Hematopoietic multipotent progenitor cell treated with erythropoietin and hydrocortisone succinate and interleukin-3 and kit ligand, for 8 days (in vitro differentiated cells): ENCODE results near the gene RPL13.
"Not testable (repeated sequence)": the region's sequence is repeated elsewhere in the genome, so short reads cannot be mapped to it uniquely, and the experiment has no call there.

Experiments
- DNase-seq: peaks from one replicate; pipeline ENCODE4 v3.0.0-alpha.2; 2015

The RPL13 gene

DNA sequence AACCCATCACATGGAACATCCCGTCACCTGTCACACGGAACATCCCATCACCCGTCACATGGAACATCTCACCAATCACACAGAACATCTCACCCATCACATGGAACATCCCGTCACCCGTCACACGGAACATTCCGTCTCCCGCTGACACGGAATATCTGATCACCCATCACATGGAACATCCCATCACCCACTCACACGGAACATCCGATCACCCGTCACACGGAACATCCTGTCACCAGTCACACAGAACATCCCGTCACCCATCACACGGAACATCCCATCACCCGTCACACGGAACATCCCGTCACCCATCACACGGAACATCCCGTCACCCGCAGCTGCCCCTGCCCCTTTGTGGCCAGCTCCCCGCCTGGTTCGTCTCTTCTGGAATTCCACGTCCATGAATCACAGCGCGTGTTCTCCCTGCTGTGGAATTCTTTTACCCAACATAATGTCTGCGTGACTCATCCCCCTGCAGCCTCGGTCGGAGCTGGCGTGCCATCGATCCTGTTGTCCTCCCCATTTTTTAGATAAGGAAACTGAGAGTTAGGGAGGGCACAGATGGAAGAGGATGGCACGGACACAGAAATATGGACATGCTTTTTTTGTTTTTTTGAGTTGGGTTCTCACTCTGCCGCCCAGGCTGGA lies 20.7 kb downstream of the RPL13 start:
- DNase-seq: no peak

DNA sequence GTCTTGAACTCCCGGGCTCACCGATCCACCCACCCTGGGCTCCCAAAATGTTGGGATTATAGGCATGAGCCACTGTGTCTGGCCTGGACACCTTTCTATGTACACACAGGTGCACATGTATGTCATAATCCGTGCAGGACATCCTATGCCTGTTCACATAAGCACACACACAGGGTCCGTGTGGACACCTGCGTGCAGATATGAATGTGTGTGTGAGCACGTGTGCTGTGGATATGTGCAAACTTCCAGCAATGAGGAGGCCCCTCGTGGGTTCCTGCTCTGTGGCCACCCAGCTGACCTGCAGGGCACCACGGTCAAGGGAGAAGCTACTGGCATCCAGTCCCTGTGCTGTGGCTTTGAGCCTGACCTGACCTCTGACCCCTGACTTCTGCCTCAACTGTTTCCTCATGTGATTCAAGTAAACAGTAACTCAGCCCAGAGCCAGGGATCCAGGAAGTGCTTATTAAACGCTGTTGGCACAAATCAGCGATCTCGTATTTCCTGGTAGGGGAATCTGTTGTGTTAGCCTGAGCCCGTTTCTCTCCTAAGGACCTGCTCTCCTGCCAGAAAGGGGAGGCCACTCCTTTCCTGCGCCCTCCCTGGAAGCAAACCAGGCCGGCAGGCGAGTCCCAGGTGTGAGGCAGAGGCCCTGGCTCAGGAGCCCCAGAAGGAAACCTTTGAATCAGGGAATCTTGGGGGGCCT lies 21.5 kb downstream of the RPL13 start:
- no peak for DNase-seq

DNA sequence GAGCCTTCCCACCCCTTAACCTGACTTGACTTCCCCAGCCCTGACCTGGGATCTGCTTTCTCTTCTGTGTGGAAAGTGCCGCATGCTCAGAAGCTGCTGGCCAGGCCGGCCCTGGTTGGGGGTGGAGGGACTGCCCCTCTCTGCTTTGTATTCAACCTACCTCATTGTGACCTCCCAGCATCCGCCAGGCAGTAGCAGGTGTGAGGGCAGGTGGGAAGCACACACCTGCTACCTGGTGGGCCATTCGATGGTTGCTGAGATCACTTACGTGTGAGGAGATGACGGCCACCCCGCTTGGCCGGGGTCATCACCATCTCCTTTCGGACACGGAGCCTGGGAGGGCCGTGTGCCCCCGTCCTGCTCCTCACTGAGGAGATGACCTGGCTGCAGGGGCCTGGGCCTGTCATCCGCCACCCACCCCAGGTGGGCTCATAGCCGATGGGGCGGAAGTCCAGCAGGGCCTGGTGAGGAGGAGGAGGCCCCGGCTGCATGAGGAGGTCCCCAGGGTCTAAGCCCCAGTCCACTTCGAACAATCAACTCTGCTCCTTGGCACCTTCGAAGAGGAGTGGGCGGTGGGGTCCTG lies 22.2 kb downstream of the RPL13 start:
- no peak for DNase-seq

DNA sequence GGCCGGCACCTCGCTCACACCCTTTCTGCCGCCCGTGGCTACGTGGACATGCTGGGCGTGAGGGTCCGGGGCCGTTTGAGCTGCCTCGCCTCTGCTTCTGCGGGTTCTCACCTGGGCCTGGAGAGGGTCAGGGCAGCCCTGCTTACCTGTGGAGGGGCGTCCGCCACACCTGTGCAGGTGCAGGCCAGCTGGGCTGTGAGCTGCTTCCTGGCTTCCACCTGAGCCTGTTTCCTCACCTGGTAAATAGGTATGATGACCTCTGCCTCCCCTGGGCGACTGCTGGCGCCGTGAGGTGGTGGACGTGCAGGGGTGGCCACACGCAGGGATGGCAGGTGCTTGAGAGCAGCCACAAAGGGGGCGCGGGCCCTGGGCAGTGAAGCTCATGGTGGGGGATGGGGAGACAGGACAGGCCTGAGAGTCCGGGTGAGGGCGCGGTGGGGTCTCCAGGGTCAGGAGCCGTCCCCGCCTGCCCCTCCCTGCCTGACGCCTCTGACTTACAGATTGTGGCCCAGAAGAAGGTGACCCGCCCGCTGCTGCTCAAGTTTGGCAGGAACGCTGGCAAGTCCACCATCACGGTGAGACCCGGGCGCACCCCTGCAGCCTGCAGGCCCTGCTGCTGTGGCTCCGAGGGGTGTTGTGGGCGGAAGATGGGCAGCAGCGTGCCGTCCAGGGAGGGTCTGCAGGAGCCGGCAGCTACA lies 22.9 kb downstream of the RPL13 start:
- no peak for DNase-seq

DNA sequence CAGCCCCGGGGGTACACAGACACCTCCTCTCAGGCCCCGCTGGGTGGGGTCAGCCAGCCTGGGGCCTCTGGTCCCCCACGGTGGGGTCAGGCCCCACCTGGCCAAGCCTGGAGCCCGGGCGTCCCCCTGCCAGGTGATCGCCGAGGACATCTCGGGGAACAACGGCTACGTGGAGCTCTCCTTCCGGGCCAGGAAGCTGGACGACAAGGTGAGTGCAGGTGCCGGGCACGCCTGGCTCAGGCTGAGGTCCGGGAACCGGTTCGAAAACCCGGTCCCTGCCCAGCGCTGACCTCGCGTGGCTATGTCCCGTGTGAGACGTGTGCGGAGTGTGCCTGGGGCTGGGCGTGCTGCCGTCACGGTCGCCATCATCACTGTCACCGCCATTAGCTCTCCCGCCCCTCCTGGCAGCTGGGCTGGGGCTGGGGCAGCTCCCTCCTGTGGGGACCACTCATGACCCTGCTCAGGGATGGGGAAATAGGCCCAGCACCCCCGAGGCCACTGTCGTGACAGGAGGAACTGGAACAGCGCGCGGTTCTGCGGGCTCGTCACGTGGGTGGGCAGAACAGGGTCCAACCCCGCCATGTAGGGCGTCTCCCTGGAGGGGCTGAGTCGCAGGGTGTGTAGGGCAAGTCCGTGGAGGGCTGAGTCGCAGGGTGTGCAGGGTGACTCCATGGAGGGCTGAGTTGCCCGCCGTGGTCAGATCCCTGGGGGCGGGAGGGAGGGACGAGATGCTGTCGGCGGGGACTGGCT lies 23.6 kb downstream of the RPL13 start:
- DNase-seq: no peak

DNA sequence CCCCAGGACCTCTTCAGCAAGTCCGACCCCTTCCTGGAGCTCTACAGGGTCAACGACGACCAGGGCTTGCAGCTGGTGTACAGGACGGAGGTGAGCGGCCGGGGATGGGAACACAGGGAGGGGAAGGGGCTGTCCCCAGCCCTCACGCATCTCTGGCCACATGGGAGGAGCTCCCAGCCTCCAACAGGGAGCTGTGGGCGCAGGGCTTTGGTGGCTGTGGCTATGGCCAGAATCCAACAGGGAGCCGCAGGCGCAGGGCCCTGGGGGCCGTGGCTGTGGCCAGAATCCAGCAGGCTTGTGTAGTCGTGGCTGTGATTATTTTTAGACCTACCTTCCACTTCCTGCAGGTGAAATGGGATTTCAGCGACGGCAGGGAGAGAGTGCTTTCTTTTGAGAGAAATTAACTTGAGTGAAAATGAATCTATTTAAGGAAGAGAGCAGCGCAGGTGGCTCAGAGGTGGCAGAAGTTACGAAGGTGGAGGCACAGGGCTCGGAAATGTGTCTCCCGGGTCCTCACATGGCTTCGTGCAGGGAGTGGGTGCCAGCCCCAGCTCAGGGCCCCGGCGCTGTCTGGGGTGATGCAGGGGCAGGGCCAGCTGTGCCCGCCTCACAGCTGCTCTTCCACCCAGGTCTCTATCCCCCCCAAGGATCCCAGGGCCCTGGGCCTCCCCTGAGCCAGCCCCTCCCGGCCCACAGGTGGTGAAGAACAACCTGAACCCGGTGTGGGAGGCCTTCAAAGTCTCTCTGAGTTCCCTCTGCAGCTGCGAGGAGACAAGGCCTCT lies 24.5 kb downstream of the RPL13 start:
- DNase-seq: no peak

DNA sequence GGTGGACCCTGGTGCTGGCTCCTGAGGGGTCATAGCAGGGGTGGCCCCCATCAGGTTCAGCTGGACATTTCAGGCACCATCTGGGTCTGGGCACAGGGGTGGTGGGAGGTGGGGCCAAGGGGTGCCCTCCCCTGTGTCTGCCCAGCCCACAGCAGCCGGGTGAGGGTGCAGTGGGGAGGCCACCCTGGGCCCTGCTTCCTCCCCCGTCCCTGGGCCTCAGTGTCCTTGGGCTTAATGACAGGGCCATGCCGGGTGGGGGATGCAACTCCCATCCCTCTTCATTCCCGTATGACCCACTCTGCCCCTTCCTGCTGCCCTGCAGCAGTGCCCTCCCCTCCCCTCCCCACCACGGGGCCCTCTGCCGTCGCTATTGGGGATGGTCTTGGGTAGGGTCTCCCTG lies 25.7 kb downstream of the RPL13 start:
- DNase-seq: no peak

DNA sequence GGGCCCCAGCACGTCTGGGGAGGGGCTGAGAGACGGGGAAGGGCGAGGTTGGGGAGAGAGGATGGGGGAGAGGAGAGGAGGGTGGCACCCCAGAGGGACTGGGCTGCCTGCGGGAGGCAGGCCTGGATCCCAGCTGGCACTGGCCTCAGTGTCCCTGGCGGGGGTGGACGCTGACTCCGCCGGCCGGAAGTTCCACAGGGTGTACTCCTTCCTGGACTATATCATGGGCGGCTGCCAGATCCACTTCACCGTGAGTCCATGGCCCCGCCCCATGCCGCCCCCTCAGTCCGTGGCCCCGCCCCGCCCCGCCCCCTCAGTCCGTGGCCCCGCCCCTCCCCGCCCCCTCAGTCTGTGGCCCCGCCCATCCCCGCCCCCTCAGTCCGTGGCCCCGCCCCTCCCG lies 26.4 kb downstream of the RPL13 start:
- no peak for DNase-seq

DNA sequence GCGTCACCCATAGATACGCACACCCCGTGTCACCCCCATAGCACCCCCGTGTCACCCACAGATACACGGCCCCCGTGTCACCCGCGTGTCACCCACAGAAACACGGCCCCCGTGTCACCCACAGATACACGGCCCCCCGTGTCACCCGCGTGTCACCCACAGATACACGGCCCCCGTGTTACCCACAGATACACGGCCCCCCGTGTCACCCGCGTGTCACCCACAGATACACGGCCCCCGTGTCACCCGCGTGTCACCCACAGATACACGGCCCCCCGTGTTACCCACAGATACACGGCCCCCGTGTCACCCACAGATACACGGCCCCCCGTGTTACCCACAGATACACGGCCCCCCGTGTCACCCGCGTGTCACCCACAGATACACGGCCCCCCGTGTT lies 27.2 kb downstream of the RPL13 start:
- not testable (repeated sequence) for DNase-seq

DNA sequence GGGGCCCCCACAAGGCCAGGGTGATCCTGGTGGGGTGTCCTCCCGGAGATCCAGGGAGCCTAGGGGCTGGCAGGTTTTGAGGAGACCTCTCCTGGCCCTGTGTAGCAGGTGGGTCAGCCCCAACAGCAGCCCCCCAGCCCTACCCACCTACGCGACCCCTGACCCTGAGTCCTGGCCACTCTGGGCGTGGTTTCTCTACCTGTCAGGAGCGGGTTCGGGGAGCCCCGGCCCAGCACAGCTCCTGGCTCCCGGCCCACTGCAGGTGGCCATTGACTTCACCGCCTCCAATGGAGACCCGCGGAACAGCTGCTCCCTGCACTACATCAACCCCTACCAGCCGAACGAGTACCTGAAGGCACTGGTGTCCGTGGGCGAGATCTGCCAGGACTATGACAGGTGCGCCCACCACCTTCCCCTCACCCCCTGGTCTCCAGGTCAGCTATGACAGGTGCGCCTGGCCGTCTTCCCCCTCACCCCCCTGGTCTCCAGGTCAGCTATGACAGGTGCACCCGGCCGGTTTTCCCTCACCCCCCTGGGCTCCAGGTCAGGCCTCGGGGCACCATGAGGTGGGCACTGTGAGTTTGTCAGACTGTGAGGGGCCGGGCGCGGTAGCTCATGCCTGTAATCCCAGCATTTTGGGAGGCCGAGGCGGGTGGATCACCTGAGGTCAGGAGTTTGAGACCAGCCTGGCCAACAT lies 28.1 kb downstream of the RPL13 start:
- no peak for DNase-seq

DNA sequence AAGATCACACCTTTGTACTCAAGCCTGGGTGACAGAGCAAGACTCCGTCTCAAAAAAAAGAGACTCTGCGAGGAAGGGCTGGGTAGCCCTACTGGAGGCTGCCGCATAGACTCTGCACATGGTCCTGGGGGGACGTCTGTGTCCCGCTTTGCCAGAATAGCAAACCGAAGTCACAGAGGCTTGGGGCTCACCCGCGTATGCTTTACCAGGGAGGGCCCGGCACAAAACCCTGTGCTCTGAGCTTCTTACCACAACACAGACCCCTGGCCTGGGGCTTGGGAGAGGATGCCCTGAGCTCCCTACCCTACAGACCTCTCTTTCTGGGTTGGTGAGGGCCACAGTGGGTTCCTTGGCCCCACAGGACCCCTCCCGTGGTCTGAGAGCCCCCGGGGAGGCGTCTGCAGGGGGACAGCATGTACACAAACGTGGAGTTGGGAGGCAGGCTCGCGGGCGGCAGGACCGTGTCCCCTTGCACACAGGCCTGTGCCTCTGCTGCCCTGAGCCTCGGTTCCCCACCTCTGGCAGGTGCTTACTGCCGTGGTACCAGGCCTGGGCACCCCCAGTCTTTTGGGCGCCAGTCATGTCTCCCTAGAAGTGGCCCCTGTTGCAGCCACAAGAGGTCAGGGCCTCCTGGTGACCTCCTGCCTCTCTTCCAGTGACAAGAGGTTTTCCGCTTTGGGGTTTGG lies 28.9 kb downstream of the RPL13 start:
- DNase-seq: no peak

DNA sequence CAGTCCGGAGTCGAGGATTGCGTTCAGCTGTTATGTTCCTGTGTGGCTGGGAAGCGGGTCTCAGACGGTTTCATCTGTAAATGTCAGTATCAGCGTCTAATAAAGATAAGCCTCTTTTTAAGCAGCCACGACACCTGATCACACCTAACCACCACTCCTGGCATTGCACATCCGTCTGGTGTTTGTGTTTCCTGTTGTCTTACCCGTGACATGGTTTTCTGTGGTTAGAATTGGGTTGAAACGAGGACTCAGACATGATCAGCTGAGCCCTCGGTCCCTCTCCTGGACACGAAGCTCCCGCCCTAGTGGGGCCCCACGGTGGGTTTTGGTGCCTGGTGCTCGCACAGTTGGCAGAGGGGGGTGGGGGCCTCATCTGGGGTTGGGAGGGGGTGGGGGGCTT lies 33.4 kb downstream of the RPL13 start:
- DNase-seq: no peak

DNA sequence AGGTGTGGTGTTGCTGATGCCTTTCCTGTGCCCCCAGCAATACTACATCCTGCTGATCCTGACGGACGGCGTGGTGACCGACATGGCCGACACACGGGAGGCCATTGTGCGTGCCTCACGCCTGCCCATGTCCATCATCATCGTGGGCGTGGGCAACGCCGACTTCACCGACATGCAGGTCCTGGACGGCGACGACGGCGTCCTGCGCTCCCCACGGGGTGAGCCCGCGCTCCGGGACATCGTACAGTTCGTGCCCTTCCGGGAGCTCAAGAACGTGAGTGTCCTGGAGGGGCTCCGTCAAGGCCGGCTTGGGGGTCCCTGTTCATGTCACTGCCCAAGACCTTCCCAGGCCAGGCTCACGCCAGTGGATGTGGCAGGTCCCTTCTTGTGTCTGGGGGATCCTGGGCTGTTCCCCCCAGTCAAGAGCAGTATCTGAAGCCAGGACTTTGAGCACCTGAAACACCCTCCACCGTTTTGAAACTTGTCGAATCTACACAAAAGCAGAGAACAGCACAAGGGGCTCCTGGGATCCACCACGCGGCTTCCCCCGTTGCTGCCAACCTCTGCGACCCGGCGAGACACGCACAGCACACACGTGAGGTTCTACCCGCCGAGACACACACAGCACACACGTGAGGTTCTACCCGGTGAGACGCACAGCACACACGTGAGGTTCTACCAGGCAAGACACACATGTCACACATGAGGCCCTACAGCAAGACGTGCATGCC lies 35.0 kb downstream of the RPL13 start:
- DNase-seq: no peak

DNA sequence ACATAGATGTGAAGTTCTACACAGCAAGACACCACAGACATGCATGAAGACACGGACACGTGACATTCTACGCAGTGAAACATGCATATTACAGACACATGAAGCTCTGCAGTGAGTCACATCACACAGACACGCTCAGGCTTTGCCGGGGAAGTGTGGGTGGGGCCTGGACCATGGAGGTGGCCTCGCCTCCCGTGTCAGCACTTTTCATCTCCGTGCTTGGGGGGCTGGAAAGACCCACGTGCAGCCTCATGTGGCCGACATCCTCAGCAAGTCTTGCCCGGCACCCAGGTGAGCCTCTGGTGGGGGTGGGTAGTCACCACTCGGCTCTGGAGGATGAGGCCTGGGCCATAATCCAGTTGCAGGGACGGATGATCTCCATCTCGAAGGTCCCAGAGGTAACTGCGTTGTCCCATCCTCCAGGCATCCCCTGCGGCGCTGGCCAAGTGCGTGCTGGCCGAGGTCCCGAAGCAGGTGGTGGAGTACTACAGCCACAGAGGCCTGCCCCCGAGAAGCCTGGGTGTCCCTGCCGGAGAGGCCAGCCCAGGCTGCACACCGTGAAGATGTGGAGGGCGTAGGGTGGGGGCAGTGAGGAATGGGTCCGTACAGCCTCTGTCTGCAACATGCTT lies 35.7 kb downstream of the RPL13 start:
- no peak for DNase-seq

DNA sequence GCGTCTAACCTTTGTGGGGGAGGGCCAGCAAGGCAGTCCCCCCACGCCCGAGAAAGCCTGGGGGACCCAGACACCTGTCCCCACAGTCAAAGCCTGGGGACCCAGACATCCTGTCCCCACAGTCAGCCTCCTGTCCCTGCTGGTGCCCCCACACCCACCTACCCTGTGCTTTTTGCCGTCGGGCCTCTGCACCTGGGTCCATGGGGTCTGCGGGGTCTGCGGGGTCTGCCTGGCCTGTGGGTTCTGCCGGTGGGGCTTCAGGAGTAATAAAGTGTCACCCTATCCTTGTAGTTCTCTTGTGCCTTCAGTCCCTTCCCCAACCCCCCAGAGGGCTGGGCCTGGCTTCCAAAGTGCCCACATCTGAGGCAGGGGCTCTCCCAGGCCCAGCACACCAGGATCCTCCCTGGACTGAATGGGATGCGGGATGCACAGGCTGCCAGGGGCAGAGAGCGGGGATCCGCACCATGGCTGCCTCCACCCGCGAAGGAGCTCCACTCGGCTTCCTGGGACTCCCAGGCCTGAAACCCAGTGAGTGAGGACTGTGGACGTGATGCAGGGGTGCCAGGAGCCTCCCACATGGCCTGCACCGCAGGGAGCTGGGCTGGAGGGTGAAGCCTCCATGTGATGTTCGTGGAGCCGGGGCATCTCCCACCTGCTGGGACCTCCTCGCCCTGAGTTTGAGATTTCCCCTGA lies 36.6 kb downstream of the RPL13 start:
- DNase-seq: no peak

DNA sequence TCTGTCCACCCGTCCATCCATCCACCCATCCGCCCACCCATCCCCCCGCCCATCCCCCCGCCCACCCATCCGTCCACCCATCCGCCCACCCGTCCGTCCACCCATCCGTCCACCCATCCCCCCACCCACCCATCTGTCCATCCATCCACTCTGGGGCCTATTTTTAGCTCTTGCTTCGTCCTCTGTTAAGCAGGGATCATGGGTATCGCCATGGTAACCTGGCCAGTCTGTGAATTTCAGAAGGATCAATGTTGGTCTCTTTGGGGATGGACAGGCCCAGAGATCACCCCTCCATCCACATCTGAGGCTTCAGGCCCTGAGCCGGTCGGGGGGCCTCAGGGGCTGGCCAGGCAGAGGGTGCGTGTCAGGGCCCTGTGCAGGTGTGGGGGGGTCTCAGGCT lies 37.7 kb downstream of the RPL13 start:
- DNase-seq: peak; percentile 23

DNA sequence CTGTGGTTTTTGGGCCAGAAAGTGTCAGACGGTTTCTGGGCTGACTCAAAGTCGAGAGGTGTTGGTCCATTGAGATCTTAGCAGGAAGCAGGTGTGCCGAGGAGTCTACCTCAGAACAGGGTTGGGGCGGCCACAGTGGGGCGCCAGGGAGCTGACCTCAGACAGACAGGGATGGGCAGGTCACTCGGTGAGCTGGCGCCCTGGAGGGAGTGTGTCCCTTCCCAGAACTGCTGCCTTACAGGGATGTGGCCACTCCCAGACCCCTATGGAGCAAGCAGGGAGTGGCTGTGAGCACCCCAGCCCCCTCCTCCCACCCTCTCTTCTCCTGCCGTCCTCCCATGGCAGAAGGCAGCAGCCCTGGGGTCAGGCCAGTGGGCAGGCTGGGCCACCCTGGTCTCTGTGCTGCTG lies 39.0 kb downstream of the RPL13 start:
- peak; percentile 32 for DNase-seq

DNA sequence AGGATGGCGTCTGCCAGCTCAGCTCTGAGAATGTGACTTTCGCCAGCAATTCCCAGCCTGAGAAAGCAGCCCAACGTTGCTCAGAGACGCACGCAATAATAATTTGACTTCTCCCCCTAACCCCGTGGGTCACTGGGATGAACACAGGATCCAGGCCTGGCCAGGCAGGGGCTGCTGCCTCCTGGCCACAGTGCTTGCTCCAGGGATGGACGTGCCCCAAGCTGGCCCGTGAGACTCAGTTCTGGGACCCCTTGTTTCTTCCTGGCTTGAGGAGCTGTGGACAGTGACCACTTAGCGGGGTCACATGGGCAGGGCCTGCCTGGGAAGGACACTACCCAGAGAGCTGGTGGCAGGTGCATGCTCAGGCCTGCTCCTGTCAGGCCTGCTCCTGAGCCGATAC lies 39.4 kb downstream of the RPL13 start:
- no peak for DNase-seq

DNA sequence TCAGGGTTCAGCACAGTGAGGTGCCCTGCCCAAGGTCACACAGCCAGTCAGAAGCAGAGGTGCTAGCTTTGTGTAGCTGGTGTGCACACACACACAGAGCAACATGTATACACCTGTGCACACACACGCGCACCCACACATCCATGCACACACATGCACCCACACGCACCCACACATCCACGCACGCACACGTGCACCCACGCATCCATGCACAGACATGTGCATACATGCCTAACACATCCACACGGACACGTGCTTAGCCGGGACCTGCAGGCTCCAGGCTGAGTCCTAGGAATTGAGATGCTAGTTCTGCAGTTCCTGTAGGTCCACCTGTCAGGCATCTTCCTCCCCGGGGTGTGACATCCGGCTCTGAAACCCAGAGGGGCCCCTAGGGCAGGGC lies 39.9 kb downstream of the RPL13 start:
- DNase-seq: no peak
